Measurements from ENCODE around the gene ANAPC16.

Gene ANAPC16

GRCh38 chr10:72277340-72277995 is 61.7 kb downstream of the ANAPC16 start:
- in situ Hi-C loops (cut with MboI; ENCODE audit: low sequenced_read_pairs), result loop anchor here (5.0 kb wide), 1 partner anchor 50 kb away; no protein-coding TSS in a partner anchor

GRCh38 chr10:72277996-72278667 is 62.3 kb downstream of the ANAPC16 start:
- in situ Hi-C loops (cut with MboI; ENCODE audit: low sequenced_read_pairs), result loop anchor here (5.0 kb wide), 1 partner anchor 49 kb away; no protein-coding TSS in a partner anchor

GRCh38 chr10:72278668-72279393 is 63.0 kb downstream of the ANAPC16 start:
- in situ Hi-C loops (cut with MboI; ENCODE audit: low sequenced_read_pairs), result loop anchor here (5.0 kb wide), 1 partner anchor 48 kb away; no protein-coding TSS in a partner anchor

- in situ Hi-C loops (cut with MboI; ENCODE audit: low sequenced_read_pairs), result loop anchor here (5.0 kb wide), 1 partner anchor 48 kb away; no protein-coding TSS in a partner anchor
Measured at GRCh38 chr10:72279587-72279986, 63.8 kb downstream of the ANAPC16 start.

GRCh38 chr10:72283131-72283530 is 67.3 kb downstream of the ANAPC16 start:
- in situ Hi-C loops (cut with MboI; ENCODE audit: low sequenced_read_pairs), result no loop called here
